A673 (cell line): ENCODE results near the gene ERVH48-1. TPM values are rescaled to one million over a fixed set of nuclear protein-coding genes. Genes with fewer than 3 reads are reported as not detected.
"Not testable (repeated sequence)": the region's sequence is repeated elsewhere in the genome, so short reads cannot be mapped to it uniquely, and the experiment has no call there.

Source experiments
- BruUV-seq: library from RNA; stranded (reverse); fragments of 400-500 nt; replicated peaks from 2 replicates; lab custom pipeline; 2021; lab: Mats Ljungman, UMichigan
- CTCF ChIA-PET: fragments of 300-600 bp; sonication (Branson Sonifier 250); formaldehyde crosslinking; loops from one replicate; lab custom pipeline; 2022; ENCODE audit warnings: antibody characterized with exemption; lab: Charles Lee
- POLR2A ChIA-PET: fragments of 300-600 bp; sonication (Branson Sonifier 250); formaldehyde crosslinking; loops from one replicate; lab custom pipeline; 2022; ENCODE audit warnings: antibody characterized with exemption; ENCODE audit not compliant: low non-redundant PET; lab: Charles Lee
- DNase-seq: peaks from one replicate; pipeline ENCODE4 v3.0.0-alpha.2; 2015; ENCODE audit warnings: low spot score
- H3K27ac ChIP-seq: fragments of 200-600 bp; sonication (generic); 2 replicates; pipeline ENCODE4 v1.5.1; 2016; ENCODE audit warnings: mixed run types, low read depth, mild to moderate bottlenecking, mixed read lengths, antibody characterized with exemption, low read length; ENCODE audit not compliant: poor library complexity, severe bottlenecking
- H3K27me3 ChIP-seq: fragments of 200-600 bp; sonication (generic); replicated peaks from 2 replicates; pipeline ENCODE4 v1.6.1; 2017; ENCODE audit warnings: mixed run types, low read depth, mild to moderate bottlenecking, mixed read lengths, antibody characterized with exemption, low read length; ENCODE audit not compliant: insufficient read depth, poor library complexity
- H3K36me3 ChIP-seq: fragments of 200-600 bp; sonication (generic); 2 replicates; pipeline ENCODE4 v1.6.1; 2016; ENCODE audit warnings: mixed run types, mild to moderate bottlenecking, mixed read lengths, antibody characterized with exemption, low read length; ENCODE audit not compliant: insufficient read depth, poor library complexity, severe bottlenecking
- H3K4me1 ChIP-seq: fragments of 200-600 bp; sonication (generic); 2 replicates; pipeline ENCODE4 v1.6.1; 2017; ENCODE audit warnings: mixed run types, mild to moderate bottlenecking, mixed read lengths, antibody characterized with exemption, low read length; ENCODE audit not compliant: insufficient read depth, poor library complexity, severe bottlenecking
- H3K4me3 ChIP-seq: fragments of 200-600 bp; sonication (generic); 2 replicates; pipeline ENCODE4 v1.5.1; 2016; ENCODE audit warnings: low read depth, mixed run types, mild to moderate bottlenecking, mixed read lengths, low read length; ENCODE audit not compliant: poor library complexity, severe bottlenecking
- H3K9me3 ChIP-seq: fragments of 200-600 bp; sonication (generic); 2 replicates; pipeline ENCODE4 v1.6.1; 2016; ENCODE audit warnings: mixed run types, low read depth, mild to moderate bottlenecking, mixed read lengths, antibody characterized with exemption, low read length; ENCODE audit not compliant: poor library complexity, severe bottlenecking
- CTCF ChIP-seq: fragments of 300-800, 200-600 bp; sonication (generic); conservative IDR thresholded peaks from 2 replicates; pipeline ENCODE4 v1.5.1; 2017; ENCODE audit warnings: low read depth, mild to moderate bottlenecking, antibody characterized with exemption, low read length, moderate library complexity, mixed read lengths
- EZH2 ChIP-seq: fragments of 200-600 bp; sonication (generic); IDR thresholded peaks from 2 replicates; pipeline ENCODE4 v1.6.1; 2017; ENCODE audit warnings: borderline replicate concordance, low read depth, mild to moderate bottlenecking, mixed read lengths, antibody characterized with exemption, low read length; ENCODE audit not compliant: poor library complexity, severe bottlenecking
- intact Hi-C: fragments of 100-400 bp; cut with micrococcal nuclease; formaldehyde crosslinking; loops from one replicate; pipeline ENCODE4 v1.10.0; 2022; ENCODE audit not compliant: unreplicated experiment
- total RNA-seq: library from RNA; stranded (reverse); gene quantifications from 2 replicates; pipeline ENCODE4 v1.2.3, GENCODE V29; 2021

Gene ERVH48-1
- total RNA-seq, 1 experiment from 2014 or later: 0.34 TPM

GRCh38 chr21:42931560-42932235, 6.3 kb upstream of the ERVH48-1 start:
- no peak for DNase-seq
- TF ChIP-seq CTCF (no peak), EZH2 (no peak)
- Histone ChIP-seq H3K4me3 (no peak overlapping the region), H3K27me3 (no peaks in the 10 kb centered on the region), H3K36me3 (no peaks in the 10 kb centered on the region), H3K27ac (no peak overlapping the region), H3K4me1 (no peaks in the 10 kb centered on the region), H3K9me3 (no peaks in the 10 kb centered on the region)
- intact Hi-C loops: no loop called here
- ChIA-PET CTCF (no interaction called here), POLR2A (no interaction called here)
- no TSS peak for BruUV-seq

GRCh38 chr21:42929969-42930368, 4.5 kb upstream of the ERVH48-1 start:
- intact Hi-C loops: no loop called here
- no peak for DNase-seq
- Histone ChIP-seq H3K36me3 (no peaks in the 10 kb centered on the region), H3K27me3 (no peaks in the 10 kb centered on the region), H3K4me1 (peaks cover 7% of the 10 kb centered on the region), H3K9me3 (no peaks in the 10 kb centered on the region), H3K27ac (no peak overlapping the region), H3K4me3 (no peak overlapping the region)
- TF ChIP-seq CTCF: no peak
- TF ChIP-seq EZH2: no peak
- no TSS peak for BruUV-seq
- ChIA-PET CTCF (no interaction called here), POLR2A (no interaction called here)

GRCh38 chr21:42927474-42928200, 2.2 kb upstream of the ERVH48-1 start:
- CTCF ChIA-PET, intact Hi-C loops, H3K9me3 ChIP-seq, DNase-seq, H3K4me3 ChIP-seq, BruUV-seq, H3K27me3 ChIP-seq, H3K27ac ChIP-seq, H3K36me3 ChIP-seq: not testable (repeated sequence)
- POLR2A ChIA-PET: interaction anchor here (0.6 kb wide), 1 partner anchor 27 kb away, joined by 4 read pairs; no protein-coding TSS in a partner anchor
- H3K4me1 ChIP-seq: peaks cover 19% of the 10 kb centered on the region
